ENCODE measurements around the gene BCAP29. TPM values are rescaled to one million over a fixed set of nuclear protein-coding genes. Genes with fewer than 3 reads are reported as not detected.

BCAP29 gene
- total and polyA plus RNA-seq, 4 donors = 72.5 to 139 (median 94.4) TPM

- ATAC-seq (ENCODE audit: low FRiP score) = no peak
- Histone ChIP-seq H3K36me3 (ENCODE audit: control insufficient read depth in 1 of 2, insufficient read depth in 2 of 2, low read length in 1 of 2) (no peaks in the 10 kb centered on the region), H3K9me3 (ENCODE audit: control insufficient read depth, low read length) (no peaks in the 10 kb centered on the region), H3K27me3 (ENCODE audit: control insufficient read depth in 1 of 2, insufficient read depth in 2 of 2, low read length in 1 of 2) (no peaks in the 10 kb centered on the region), H3K4me3 (ENCODE audit: low read length in 2 of 2) (no peak overlapping the region), H3K4me1 (ENCODE audit: control insufficient read depth in 1 of 2, insufficient read depth in 2 of 2, low read length in 2 of 2) (no peaks in the 10 kb centered on the region), H3K27ac (ENCODE audit: low read depth in 1 of 2, low read length in 2 of 2) (no peak overlapping the region)
- DNase-seq = no peak
- intact Hi-C loops (cut with DNase I) = no loop called here
- 81 to 85% methylated on average over 1 of the region's 1 CpG for WGBS, 2 donors
Measured at GRCh38 chr7:107643407-107643806, 63.4 kb downstream of the BCAP29 start.

GRCh38 chr7:107643938-107644308, 63.9 kb downstream of the BCAP29 start:
- DNase-seq = no peak
- intact Hi-C loops (cut with DNase I) = no loop called here
- Histone ChIP-seq H3K9me3 (ENCODE audit: control insufficient read depth, low read length) (no peaks in the 10 kb centered on the region), H3K27ac (ENCODE audit: low read depth in 1 of 2, low read length in 2 of 2) (no peak overlapping the region), H3K4me1 (ENCODE audit: control insufficient read depth in 1 of 2, insufficient read depth in 2 of 2, low read length in 2 of 2) (no peaks in the 10 kb centered on the region), H3K36me3 (ENCODE audit: control insufficient read depth in 1 of 2, insufficient read depth in 2 of 2, low read length in 1 of 2) (no peaks in the 10 kb centered on the region), H3K27me3 (ENCODE audit: control insufficient read depth in 1 of 2, insufficient read depth in 2 of 2, low read length in 1 of 2) (no peaks in the 10 kb centered on the region), H3K4me3 (ENCODE audit: low read length in 2 of 2) (no peak overlapping the region)
- no peak for ATAC-seq (ENCODE audit: low FRiP score)
- 84 to 86% methylated on average over 1 of the region's 1 CpG for WGBS, 2 donors

GRCh38 chr7:107644309-107644974, 64.4 kb downstream of the BCAP29 start:
- intact Hi-C loops (cut with DNase I) = no loop called here
- Histone ChIP-seq H3K4me1 (ENCODE audit: control insufficient read depth in 1 of 2, insufficient read depth in 2 of 2, low read length in 2 of 2) (no peaks in the 10 kb centered on the region), H3K27me3 (ENCODE audit: control insufficient read depth in 1 of 2, insufficient read depth in 2 of 2, low read length in 1 of 2) (no peaks in the 10 kb centered on the region), H3K4me3 (ENCODE audit: low read length in 2 of 2) (no peak overlapping the region), H3K36me3 (ENCODE audit: control insufficient read depth in 1 of 2, insufficient read depth in 2 of 2, low read length in 1 of 2) (no peaks in the 10 kb centered on the region), H3K9me3 (ENCODE audit: control insufficient read depth, low read length) (no peaks in the 10 kb centered on the region), H3K27ac (ENCODE audit: low read depth in 1 of 2, low read length in 2 of 2) (no peak overlapping the region)
- no peak for ATAC-seq (ENCODE audit: low FRiP score)
- WGBS, 2 donors = 46 to 52% methylated on average over 9 of the region's 9 CpGs
- DNase-seq = no peak

GRCh38 chr7:107652642-107653041, 72.6 kb downstream of the BCAP29 start:
- ATAC-seq (ENCODE audit: low FRiP score) (no peak), DNase-seq (no peak)
- Histone ChIP-seq H3K4me1 (ENCODE audit: control insufficient read depth in 1 of 2, insufficient read depth in 2 of 2, low read length in 2 of 2) (no peaks in the 10 kb centered on the region), H3K27ac (ENCODE audit: low read depth in 1 of 2, low read length in 2 of 2) (no peak overlapping the region), H3K27me3 (ENCODE audit: control insufficient read depth in 1 of 2, insufficient read depth in 2 of 2, low read length in 1 of 2) (no peaks in the 10 kb centered on the region), H3K9me3 (ENCODE audit: control insufficient read depth, low read length) (no peaks in the 10 kb centered on the region), H3K4me3 (ENCODE audit: low read length in 2 of 2) (no peak overlapping the region), H3K36me3 (ENCODE audit: control insufficient read depth in 1 of 2, insufficient read depth in 2 of 2, low read length in 1 of 2) (no peaks in the 10 kb centered on the region)
- intact Hi-C loops (cut with DNase I) = no loop called here
- WGBS, 2 donors = 96 to 97% methylated on average over 5 of the region's 5 CpGs

GRCh38 chr7:107658467-107658866, 78.4 kb downstream of the BCAP29 start:
- H3K36me3 ChIP-seq (ENCODE audit: control insufficient read depth in 1 of 2, insufficient read depth in 2 of 2, low read length in 1 of 2) = no peaks in the 10 kb centered on the region
- no peaks in the 10 kb centered on the region for H3K27me3 ChIP-seq (ENCODE audit: control insufficient read depth in 1 of 2, insufficient read depth in 2 of 2, low read length in 1 of 2)
- H3K4me3 ChIP-seq (ENCODE audit: low read length in 2 of 2) = no peak overlapping the region
- H3K9me3 ChIP-seq (ENCODE audit: control insufficient read depth, low read length) = no peaks in the 10 kb centered on the region
- no peak for DNase-seq
- no peaks in the 10 kb centered on the region for H3K4me1 ChIP-seq (ENCODE audit: control insufficient read depth in 1 of 2, insufficient read depth in 2 of 2, low read length in 2 of 2)
- ATAC-seq (ENCODE audit: low FRiP score) = no peak
- intact Hi-C loops (cut with DNase I) = no loop called here
- H3K27ac ChIP-seq (ENCODE audit: low read depth in 1 of 2, low read length in 2 of 2) = no peak overlapping the region

GRCh38 chr7:107659666-107660065, 79.6 kb downstream of the BCAP29 start:
- no peaks in the 10 kb centered on the region for H3K4me1 ChIP-seq (ENCODE audit: control insufficient read depth in 1 of 2, insufficient read depth in 2 of 2, low read length in 2 of 2)
- H3K9me3 ChIP-seq (ENCODE audit: control insufficient read depth, low read length) = no peaks in the 10 kb centered on the region
- no peak overlapping the region for H3K4me3 ChIP-seq (ENCODE audit: low read length in 2 of 2)
- 89 to 91% methylated on average over 4 of the region's 4 CpGs for WGBS, 2 donors
- DNase-seq (no peak), ATAC-seq (ENCODE audit: low FRiP score) (no peak)
- no peak overlapping the region for H3K27ac ChIP-seq (ENCODE audit: low read depth in 1 of 2, low read length in 2 of 2)
- H3K36me3 ChIP-seq (ENCODE audit: control insufficient read depth in 1 of 2, insufficient read depth in 2 of 2, low read length in 1 of 2) = no peaks in the 10 kb centered on the region
- no peaks in the 10 kb centered on the region for H3K27me3 ChIP-seq (ENCODE audit: control insufficient read depth in 1 of 2, insufficient read depth in 2 of 2, low read length in 1 of 2)
- intact Hi-C loops (cut with DNase I) = no loop called here

GRCh38 chr7:107660381-107661080, 80.5 kb downstream of the BCAP29 start, which contains the start of gene SLC26A4:
Gene SLC26A4, plus strand, starts transcription at chr7:107660828. Its CDS starts 814 bp downstream, at chr7:107661642.
- Histone ChIP-seq H3K27me3 (ENCODE audit: control insufficient read depth in 1 of 2, insufficient read depth in 2 of 2, low read length in 1 of 2) (no peaks in the 10 kb centered on the region), H3K9me3 (ENCODE audit: control insufficient read depth, low read length) (no peaks in the 10 kb centered on the region), H3K4me3 (ENCODE audit: low read length in 2 of 2) (peak within 1 kb of the TSS; percentile 7 to 31), H3K36me3 (ENCODE audit: control insufficient read depth in 1 of 2, insufficient read depth in 2 of 2, low read length in 1 of 2) (no peaks in the 10 kb centered on the region), H3K4me1 (ENCODE audit: control insufficient read depth in 1 of 2, insufficient read depth in 2 of 2, low read length in 2 of 2) (no peaks in the 10 kb centered on the region), H3K27ac (ENCODE audit: low read depth in 1 of 2, low read length in 2 of 2) (no peak within 1 kb of the TSS)
- intact Hi-C loops (cut with DNase I) = no loop called here
- WGBS, 2 donors = 14 to 15% methylated on average over 36 to 37 of the region's 37 CpGs
- ATAC-seq (ENCODE audit: low FRiP score) = peak; percentile 51
- DNase-seq = peak in 1 of 2 donors; percentile 74

GRCh38 chr7:107661081-107661864, 81.2 kb downstream of the BCAP29 start:
- H3K4me1 ChIP-seq (ENCODE audit: control insufficient read depth in 1 of 2, insufficient read depth in 2 of 2, low read length in 2 of 2) = no peaks in the 10 kb centered on the region
- intact Hi-C loops (cut with DNase I) = no loop called here
- H3K27ac ChIP-seq (ENCODE audit: low read depth in 1 of 2, low read length in 2 of 2) = no peak overlapping the region
- no peaks in the 10 kb centered on the region for H3K36me3 ChIP-seq (ENCODE audit: control insufficient read depth in 1 of 2, insufficient read depth in 2 of 2, low read length in 1 of 2)
- H3K4me3 ChIP-seq (ENCODE audit: low read length in 2 of 2) = peak overlapping the region; percentile 7 to 31
- 1% methylated on average over 62 to 73 of the region's 73 CpGs for WGBS, 2 donors
- H3K9me3 ChIP-seq (ENCODE audit: control insufficient read depth, low read length) = no peaks in the 10 kb centered on the region
- no peaks in the 10 kb centered on the region for H3K27me3 ChIP-seq (ENCODE audit: control insufficient read depth in 1 of 2, insufficient read depth in 2 of 2, low read length in 1 of 2)
- peak; percentile 63 to 82 for DNase-seq
- ATAC-seq (ENCODE audit: low FRiP score) = peak; percentile 75

Measured in aorta (tissue), 5 donors.